GM23338 (cell line): ENCODE results near the gene SCTR.

Experiments used
- CREB1 ChIP-seq: fragments of 250-450 bp; sonication (Bioruptor Pico); IDR thresholded peaks from 2 replicates; pipeline ENCODE4 v1.5.0; 2020; ENCODE audit warnings: low read depth, mild to moderate bottlenecking, moderate library complexity
- EZH2 ChIP-seq: fragments of 200-600 bp; sonication (generic); IDR thresholded peaks from one replicate; pipeline ENCODE4 v1.8.0; 2017; ENCODE audit warnings: antibody characterized with exemption, mild to moderate bottlenecking, low read depth; ENCODE audit not compliant: unreplicated experiment
- POLR2AphosphoS5 ChIP-seq: IDR thresholded peaks from 2 replicates; pipeline ENCODE4 v1.6.1; 2016; ENCODE audit warnings: antibody characterized with exemption, low read depth
- STAT1 ChIP-seq: IDR thresholded peaks from one replicate; pipeline ENCODE4 v1.6.1; 2016; ENCODE audit warnings: antibody characterized with exemption; ENCODE audit not compliant: unreplicated experiment
- ZNF114 ChIP-seq: fragments of 250-450 bp; sonication (Bioruptor Pico); IDR thresholded peaks from 2 replicates; pipeline ENCODE4 v1.5.0; 2020; ENCODE audit warnings: mild to moderate bottlenecking, moderate library complexity
- ZNF331 ChIP-seq: fragments of 250-450 bp; sonication (Bioruptor Pico); IDR thresholded peaks from 2 replicates; pipeline ENCODE4 v1.5.0; 2020; ENCODE audit warnings: low read depth, mild to moderate bottlenecking, moderate library complexity
- TF ChIP-seq, protein P1 (sequence below), 2 experiments: fragments of 200-600 bp in 1 of 2; sonication (generic) in 1 of 2; conservative IDR thresholded peaks; 2 replicates each; pipeline versions ENCODE4 v1.5.1 to v1.6.1; 2016 to 2017; ENCODE audit warnings: antibody characterized with exemption in 2 of 2, low read depth in 2 of 2, mild to moderate bottlenecking in 2 of 2, moderate library complexity in 1 of 2
- TF ChIP-seq, protein P2 (sequence below): IDR thresholded peaks from one replicate; pipeline ENCODE4 v1.6.1; 2018; ENCODE audit warnings: antibody characterized with exemption; ENCODE audit not compliant: unreplicated experiment

DNA sequence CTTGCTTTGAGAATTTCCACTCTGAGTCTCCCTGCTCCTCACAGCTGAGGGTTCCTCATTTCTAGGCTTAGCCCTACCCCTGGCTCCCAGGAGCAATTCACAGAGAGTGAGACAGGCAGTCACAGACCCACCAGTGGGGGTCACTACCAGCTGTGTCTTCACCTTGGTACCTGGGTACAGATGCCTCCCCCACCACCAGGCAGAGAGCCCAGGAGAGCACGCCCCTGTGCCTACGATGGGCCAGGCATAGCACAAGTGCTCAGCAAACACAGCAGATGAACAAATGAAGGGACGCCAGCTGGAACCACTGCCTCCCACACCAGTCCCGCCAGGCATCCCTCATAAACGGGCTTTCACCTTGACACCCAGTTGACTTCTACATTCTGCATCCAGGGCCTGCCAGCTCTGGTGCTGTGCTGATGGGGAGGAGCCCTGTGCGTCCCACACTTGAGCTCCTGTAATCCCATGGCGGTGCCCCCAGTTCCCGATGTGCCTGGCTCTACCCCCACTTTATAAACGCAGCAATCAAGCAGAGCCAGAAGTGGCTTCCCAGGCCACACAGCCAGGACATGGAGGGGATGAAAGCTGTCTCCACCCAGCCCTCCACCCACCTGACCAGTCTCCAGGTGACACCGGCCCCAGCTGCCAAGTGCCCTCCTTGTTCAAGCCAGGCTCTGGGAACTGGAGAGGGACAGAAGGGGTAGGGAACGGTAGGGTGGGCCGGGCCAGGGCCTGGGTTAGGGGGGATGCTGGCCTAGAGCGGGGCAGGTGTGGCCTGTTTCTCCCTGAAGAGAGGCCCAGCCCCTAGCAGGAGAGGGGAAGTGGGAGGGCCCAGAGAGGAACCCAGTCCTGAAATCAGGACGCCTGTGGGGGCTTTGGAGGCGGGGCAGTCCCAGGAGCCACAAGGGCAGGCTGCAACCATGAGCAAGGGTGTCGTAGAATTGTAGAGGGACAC lies 42.5 kb downstream of the SCTR start:
- TF ChIP-seq, protein P1, sequence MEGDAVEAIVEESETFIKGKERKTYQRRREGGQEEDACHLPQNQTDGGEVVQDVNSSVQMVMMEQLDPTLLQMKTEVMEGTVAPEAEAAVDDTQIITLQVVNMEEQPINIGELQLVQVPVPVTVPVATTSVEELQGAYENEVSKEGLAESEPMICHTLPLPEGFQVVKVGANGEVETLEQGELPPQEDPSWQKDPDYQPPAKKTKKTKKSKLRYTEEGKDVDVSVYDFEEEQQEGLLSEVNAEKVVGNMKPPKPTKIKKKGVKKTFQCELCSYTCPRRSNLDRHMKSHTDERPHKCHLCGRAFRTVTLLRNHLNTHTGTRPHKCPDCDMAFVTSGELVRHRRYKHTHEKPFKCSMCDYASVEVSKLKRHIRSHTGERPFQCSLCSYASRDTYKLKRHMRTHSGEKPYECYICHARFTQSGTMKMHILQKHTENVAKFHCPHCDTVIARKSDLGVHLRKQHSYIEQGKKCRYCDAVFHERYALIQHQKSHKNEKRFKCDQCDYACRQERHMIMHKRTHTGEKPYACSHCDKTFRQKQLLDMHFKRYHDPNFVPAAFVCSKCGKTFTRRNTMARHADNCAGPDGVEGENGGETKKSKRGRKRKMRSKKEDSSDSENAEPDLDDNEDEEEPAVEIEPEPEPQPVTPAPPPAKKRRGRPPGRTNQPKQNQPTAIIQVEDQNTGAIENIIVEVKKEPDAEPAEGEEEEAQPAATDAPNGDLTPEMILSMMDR (conservative IDR thresholded peaks at IDR 0.05; ENCODE audit: low read depth in 2 of 2), result peak in 1 of 2 experiments; percentile 18; a peak in 1 of 4 replicates
- TF ChIP-seq EZH2 (no peak), CREB1 (CRISPR knock-in tag) (no peak), POLR2AphosphoS5 (no peak), ZNF331 (CRISPR knock-in tag) (no peak), ZNF114 (CRISPR knock-in tag) (no peak), STAT1 (no peak)
- TF ChIP-seq, protein P2, sequence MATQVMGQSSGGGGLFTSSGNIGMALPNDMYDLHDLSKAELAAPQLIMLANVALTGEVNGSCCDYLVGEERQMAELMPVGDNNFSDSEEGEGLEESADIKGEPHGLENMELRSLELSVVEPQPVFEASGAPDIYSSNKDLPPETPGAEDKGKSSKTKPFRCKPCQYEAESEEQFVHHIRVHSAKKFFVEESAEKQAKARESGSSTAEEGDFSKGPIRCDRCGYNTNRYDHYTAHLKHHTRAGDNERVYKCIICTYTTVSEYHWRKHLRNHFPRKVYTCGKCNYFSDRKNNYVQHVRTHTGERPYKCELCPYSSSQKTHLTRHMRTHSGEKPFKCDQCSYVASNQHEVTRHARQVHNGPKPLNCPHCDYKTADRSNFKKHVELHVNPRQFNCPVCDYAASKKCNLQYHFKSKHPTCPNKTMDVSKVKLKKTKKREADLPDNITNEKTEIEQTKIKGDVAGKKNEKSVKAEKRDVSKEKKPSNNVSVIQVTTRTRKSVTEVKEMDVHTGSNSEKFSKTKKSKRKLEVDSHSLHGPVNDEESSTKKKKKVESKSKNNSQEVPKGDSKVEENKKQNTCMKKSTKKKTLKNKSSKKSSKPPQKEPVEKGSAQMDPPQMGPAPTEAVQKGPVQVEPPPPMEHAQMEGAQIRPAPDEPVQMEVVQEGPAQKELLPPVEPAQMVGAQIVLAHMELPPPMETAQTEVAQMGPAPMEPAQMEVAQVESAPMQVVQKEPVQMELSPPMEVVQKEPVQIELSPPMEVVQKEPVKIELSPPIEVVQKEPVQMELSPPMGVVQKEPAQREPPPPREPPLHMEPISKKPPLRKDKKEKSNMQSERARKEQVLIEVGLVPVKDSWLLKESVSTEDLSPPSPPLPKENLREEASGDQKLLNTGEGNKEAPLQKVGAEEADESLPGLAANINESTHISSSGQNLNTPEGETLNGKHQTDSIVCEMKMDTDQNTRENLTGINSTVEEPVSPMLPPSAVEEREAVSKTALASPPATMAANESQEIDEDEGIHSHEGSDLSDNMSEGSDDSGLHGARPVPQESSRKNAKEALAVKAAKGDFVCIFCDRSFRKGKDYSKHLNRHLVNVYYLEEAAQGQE, result no peak
